ENCODE results near the gene LHFPL2.

The LHFPL2 gene

GRCh38 chr5:78449103-78449502 lies 199.5 kb downstream of the LHFPL2 start:
- no peak for TF ChIP-seq CTCF (IDR thresholded peaks at IDR 0.05; ENCODE audit: low read depth, low read length)

GRCh38 chr5:78447775-78448424 lies 200.7 kb downstream of the LHFPL2 start:
- H3K4me3 ChIP-seq (ENCODE audit: low read depth, low read length): no peak overlapping the region
- TF ChIP-seq CTCF (IDR thresholded peaks at IDR 0.05; ENCODE audit: low read depth, low read length): no peak

More at GRCh38 chr5:78449103-78449502, 199.5 kb downstream of the LHFPL2 start:
- H3K4me3 ChIP-seq (ENCODE audit: low read depth, low read length): no peak overlapping the region

Measured in WI38 (cell line).